ENCODE measurements around the gene C2orf68.
"Not testable (repeated sequence)": the region's sequence is repeated elsewhere in the genome, so short reads cannot be mapped to it uniquely, and the experiment has no call there.

C2orf68 gene

GRCh38 chr2:85611705-85612587 lies at the start of gene C2orf68:
TSS of gene C2orf68 (minus strand) at chr2:85612066. CDS start at chr2:85611984, 82 bp downstream.
- TF ChIP-seq, protein P1, sequence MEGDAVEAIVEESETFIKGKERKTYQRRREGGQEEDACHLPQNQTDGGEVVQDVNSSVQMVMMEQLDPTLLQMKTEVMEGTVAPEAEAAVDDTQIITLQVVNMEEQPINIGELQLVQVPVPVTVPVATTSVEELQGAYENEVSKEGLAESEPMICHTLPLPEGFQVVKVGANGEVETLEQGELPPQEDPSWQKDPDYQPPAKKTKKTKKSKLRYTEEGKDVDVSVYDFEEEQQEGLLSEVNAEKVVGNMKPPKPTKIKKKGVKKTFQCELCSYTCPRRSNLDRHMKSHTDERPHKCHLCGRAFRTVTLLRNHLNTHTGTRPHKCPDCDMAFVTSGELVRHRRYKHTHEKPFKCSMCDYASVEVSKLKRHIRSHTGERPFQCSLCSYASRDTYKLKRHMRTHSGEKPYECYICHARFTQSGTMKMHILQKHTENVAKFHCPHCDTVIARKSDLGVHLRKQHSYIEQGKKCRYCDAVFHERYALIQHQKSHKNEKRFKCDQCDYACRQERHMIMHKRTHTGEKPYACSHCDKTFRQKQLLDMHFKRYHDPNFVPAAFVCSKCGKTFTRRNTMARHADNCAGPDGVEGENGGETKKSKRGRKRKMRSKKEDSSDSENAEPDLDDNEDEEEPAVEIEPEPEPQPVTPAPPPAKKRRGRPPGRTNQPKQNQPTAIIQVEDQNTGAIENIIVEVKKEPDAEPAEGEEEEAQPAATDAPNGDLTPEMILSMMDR (IDR thresholded peaks at IDR 0.05; ENCODE audit: low read depth, low read length) = no peak
- DNase-seq (ENCODE audit: low read depth in 2 of 2) = peak; percentile 84 to 87
- peak within 1 kb of the TSS; percentile 67 to 82 for H3K4me3 ChIP-seq (replicated peaks in 1 of 2; ENCODE audit: low read depth in 2 of 2, low read length in 2 of 2)

GRCh38 chr2:85661139-85661858 lies 49.4 kb upstream of the C2orf68 start:
- H3K4me3 ChIP-seq (replicated peaks in 1 of 2; ENCODE audit: low read depth in 2 of 2, low read length in 2 of 2) = no peak overlapping the region
- peak in 1 of 2 donors; percentile 31 for DNase-seq (ENCODE audit: low read depth in 2 of 2)
- TF ChIP-seq, protein P1 (IDR thresholded peaks at IDR 0.05; ENCODE audit: low read depth, low read length) = no peak

GRCh38 chr2:85660725-85661124 lies 48.9 kb upstream of the C2orf68 start:
- TF ChIP-seq, protein P1 (IDR thresholded peaks at IDR 0.05; ENCODE audit: low read depth, low read length) = no peak
- no peak for DNase-seq (ENCODE audit: low read depth in 2 of 2)
- no peak overlapping the region for H3K4me3 ChIP-seq (replicated peaks in 1 of 2; ENCODE audit: low read depth in 2 of 2, low read length in 2 of 2)

- not testable (repeated sequence) for DNase-seq (ENCODE audit: low read depth in 2 of 2)
Measured at GRCh38 chr2:85660301-85660700, 48.4 kb upstream of the C2orf68 start.

DNA sequence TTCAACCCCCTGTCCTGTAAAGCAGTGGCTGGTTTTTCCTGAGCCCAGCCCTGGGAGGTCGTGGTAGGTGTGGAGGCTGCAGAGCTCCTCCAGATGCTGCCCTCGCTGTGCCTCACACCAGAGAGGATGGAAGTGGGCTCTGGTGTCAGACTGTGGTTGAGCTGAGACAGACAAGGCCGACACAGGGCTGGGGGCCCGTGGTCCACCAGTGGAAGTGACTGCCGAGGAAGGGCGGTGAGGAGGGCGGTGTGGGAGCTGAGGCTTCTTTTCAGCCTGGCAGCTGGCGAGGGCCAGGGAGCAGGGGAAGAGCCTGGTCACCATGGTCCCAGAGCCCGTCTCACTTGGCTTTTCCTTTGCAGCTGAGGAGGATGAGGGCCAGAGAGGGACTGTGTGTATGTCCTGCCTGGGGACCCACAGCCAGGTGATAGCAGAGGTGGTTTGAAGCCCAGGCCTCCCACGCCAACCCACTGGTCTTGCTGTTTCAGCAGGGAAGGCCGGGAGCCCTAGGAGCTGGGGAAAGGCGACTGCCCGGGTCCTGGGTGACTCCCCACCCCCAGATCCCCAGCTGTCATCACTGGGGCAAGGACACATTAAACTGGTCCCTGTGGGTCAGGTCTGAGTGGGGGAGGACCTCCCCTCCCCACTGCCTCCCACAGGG lies 47.6 kb upstream of the C2orf68 start:
- TF ChIP-seq, protein P1 (IDR thresholded peaks at IDR 0.05; ENCODE audit: low read depth, low read length) = no peak
- H3K4me3 ChIP-seq (replicated peaks in 1 of 2; ENCODE audit: low read depth in 2 of 2, low read length in 2 of 2) = no peak overlapping the region
- no peak for DNase-seq (ENCODE audit: low read depth in 2 of 2)

More at GRCh38 chr2:85660301-85660700, 48.4 kb upstream of the C2orf68 start:
- not testable (repeated sequence) for H3K4me3 ChIP-seq (replicated peaks in 1 of 2; ENCODE audit: low read depth in 2 of 2, low read length in 2 of 2)

GRCh38 chr2:85657399-85657798 lies 45.5 kb upstream of the C2orf68 start:
- DNase-seq (ENCODE audit: low read depth in 2 of 2); H3K4me3 ChIP-seq (replicated peaks in 1 of 2; ENCODE audit: low read depth in 2 of 2, low read length in 2 of 2): not testable (repeated sequence)

- H3K4me3 ChIP-seq (replicated peaks in 1 of 2; ENCODE audit: low read depth in 2 of 2, low read length in 2 of 2) = no peak overlapping the region
- TF ChIP-seq, protein P1 (IDR thresholded peaks at IDR 0.05; ENCODE audit: low read depth, low read length) = no peak
- peak in 1 of 2 donors; percentile 38 for DNase-seq (ENCODE audit: low read depth in 2 of 2)
Measured at GRCh38 chr2:85656468-85656867, 44.6 kb upstream of the C2orf68 start.
